HepG2 (cell line): Measurements from ENCODE around the gene ERBB4. TPM values are rescaled to one million over a fixed set of nuclear protein-coding genes. Genes with fewer than 3 reads are reported as not detected.

Experiments
- BHLHE40 ChIP-seq: IDR thresholded peaks from 2 replicates; pipeline ENCODE4 v1.6.1; 2011; ENCODE audit warnings: low read length, improper control_type of control experiment
- FOXC1 ChIP-seq: sonication (generic); formaldehyde crosslinking; IDR thresholded peaks from 2 replicates; pipeline ENCODE4 v1.8.0; 2022; ENCODE audit warnings: mild to moderate bottlenecking, missing genetic modification reagents, borderline replicate concordance
- SNAI1 ChIP-seq: sonication (generic); formaldehyde crosslinking; IDR thresholded peaks from 2 replicates; pipeline ENCODE4 v1.5.0; 2020; ENCODE audit warnings: mild to moderate bottlenecking, missing genetic modification reagents, borderline replicate concordance
- SPEN ChIP-seq: sonication (generic); formaldehyde crosslinking; IDR thresholded peaks from 2 replicates; pipeline ENCODE4 v1.5.1; 2020; ENCODE audit warnings: low read depth, mild to moderate bottlenecking, missing genetic modification reagents
- ZNF788 ChIP-seq: sonication (generic); formaldehyde crosslinking; IDR thresholded peaks from 2 replicates; pipeline ENCODE4 v1.5.0; 2020; ENCODE audit warnings: mild to moderate bottlenecking, missing genetic modification reagents, borderline replicate concordance
- polyA plus RNA-seq, 8 experiments: library from polyadenylated mRNA; depleted of rRNA in 3 of 8; stranded (reverse) in 7 of 8; unstranded in 1 of 8; fragments of >200 nt; fragmentation: Illumina TruSeq in 4 of 8; extraction: Trizol in 4 of 8; gene quantifications; 2 replicates each; pipeline versions ENCODE4 v1.2.1 to v1.2.3, GENCODE V29; 2011 to 2016; ENCODE audit warnings: low read depth in 4 of 8, missing spikeins in 1 of 8, mixed read lengths in 1 of 8; ENCODE audit not compliant: insufficient read depth in 1 of 8
- total RNA-seq, 5 experiments: library from RNA; depleted of rRNA; stranded (reverse); fragments of >200 nt; fragmentation: Illumina TruSeq; extraction: Trizol; gene quantifications; 2 replicates each; pipeline ENCODE4 v1.2.3, GENCODE V29; 2016; ENCODE audit warnings: low read depth in 1 of 5
- TF ChIP-seq, protein P1 (sequence below): sonication (generic); formaldehyde crosslinking; conservative IDR thresholded peaks from 2 replicates; pipeline ENCODE4 v1.8.0; 2022; ENCODE audit warnings: low read depth, missing genetic modification reagents
- TF ChIP-seq, protein P2 (sequence below): sonication (generic); formaldehyde crosslinking; IDR thresholded peaks from 2 replicates; pipeline ENCODE4 v1.4.0; 2020; ENCODE audit warnings: mild to moderate bottlenecking, missing genetic modification reagents, borderline replicate concordance
- TF ChIP-seq, protein P3 (sequence below), 2 experiments: fragments of 450-650 bp in 1 of 2; sonication (generic) in 1 of 2; formaldehyde crosslinking in 1 of 2; IDR thresholded peaks; 2 replicates each; pipeline versions ENCODE4 v1.6.1 to v1.8.0; 2016 to 2022; ENCODE audit warnings: antibody characterized with exemption in 1 of 2, mild to moderate bottlenecking in 1 of 2, missing genetic modification reagents in 1 of 2

Gene ERBB4
- total and polyA plus RNA-seq, 2 of the 13 experiments (the other 11 are each of a cell fraction or from before 2014, with no cell fraction given) = not detected

DNA sequence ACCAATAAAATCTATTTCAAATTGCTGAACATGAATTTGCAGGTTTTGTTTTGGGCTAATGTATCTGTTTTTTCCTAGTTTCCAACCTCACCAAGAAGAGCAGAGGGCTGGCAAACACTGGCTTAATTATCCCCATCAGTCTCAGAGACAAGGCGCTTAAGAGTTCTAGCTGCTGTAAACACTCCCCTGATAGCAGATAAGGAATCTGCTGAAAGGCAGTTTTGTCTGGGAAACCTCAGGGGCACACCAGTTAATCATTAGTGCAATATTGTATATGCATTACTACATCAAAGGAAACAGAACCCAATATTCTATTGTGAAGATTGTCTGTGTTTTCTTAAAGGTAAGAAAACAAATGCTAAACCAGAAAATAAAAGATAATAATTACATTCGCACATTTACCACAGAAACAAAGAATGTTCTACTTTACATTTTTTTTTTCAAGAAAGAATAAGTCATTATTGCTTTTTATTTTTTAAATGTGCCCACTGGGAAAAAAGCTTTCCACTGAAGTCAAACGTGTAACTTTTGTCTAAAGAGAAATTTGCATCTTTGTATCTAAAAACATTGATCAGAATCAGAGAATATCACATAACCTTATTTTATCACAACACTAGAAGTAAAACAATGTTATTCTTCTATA is 179.1 kb downstream of the ERBB4 start (continued):
- TF ChIP-seq, protein P1, sequence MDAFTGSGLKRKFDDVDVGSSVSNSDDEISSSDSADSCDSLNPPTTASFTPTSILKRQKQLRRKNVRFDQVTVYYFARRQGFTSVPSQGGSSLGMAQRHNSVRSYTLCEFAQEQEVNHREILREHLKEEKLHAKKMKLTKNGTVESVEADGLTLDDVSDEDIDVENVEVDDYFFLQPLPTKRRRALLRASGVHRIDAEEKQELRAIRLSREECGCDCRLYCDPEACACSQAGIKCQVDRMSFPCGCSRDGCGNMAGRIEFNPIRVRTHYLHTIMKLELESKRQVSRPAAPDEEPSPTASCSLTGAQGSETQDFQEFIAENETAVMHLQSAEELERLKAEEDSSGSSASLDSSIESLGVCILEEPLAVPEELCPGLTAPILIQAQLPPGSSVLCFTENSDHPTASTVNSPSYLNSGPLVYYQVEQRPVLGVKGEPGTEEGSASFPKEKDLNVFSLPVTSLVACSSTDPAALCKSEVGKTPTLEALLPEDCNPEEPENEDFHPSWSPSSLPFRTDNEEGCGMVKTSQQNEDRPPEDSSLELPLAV (CRISPR knock-in tag) = no peak
- no peak for TF ChIP-seq SPEN (CRISPR knock-in tag)
- no peak for TF ChIP-seq FOXC1 (CRISPR knock-in tag)
- no peak for TF ChIP-seq BHLHE40
- no peak for TF ChIP-seq SNAI1 (CRISPR knock-in tag)
- TF ChIP-seq, protein P2, sequence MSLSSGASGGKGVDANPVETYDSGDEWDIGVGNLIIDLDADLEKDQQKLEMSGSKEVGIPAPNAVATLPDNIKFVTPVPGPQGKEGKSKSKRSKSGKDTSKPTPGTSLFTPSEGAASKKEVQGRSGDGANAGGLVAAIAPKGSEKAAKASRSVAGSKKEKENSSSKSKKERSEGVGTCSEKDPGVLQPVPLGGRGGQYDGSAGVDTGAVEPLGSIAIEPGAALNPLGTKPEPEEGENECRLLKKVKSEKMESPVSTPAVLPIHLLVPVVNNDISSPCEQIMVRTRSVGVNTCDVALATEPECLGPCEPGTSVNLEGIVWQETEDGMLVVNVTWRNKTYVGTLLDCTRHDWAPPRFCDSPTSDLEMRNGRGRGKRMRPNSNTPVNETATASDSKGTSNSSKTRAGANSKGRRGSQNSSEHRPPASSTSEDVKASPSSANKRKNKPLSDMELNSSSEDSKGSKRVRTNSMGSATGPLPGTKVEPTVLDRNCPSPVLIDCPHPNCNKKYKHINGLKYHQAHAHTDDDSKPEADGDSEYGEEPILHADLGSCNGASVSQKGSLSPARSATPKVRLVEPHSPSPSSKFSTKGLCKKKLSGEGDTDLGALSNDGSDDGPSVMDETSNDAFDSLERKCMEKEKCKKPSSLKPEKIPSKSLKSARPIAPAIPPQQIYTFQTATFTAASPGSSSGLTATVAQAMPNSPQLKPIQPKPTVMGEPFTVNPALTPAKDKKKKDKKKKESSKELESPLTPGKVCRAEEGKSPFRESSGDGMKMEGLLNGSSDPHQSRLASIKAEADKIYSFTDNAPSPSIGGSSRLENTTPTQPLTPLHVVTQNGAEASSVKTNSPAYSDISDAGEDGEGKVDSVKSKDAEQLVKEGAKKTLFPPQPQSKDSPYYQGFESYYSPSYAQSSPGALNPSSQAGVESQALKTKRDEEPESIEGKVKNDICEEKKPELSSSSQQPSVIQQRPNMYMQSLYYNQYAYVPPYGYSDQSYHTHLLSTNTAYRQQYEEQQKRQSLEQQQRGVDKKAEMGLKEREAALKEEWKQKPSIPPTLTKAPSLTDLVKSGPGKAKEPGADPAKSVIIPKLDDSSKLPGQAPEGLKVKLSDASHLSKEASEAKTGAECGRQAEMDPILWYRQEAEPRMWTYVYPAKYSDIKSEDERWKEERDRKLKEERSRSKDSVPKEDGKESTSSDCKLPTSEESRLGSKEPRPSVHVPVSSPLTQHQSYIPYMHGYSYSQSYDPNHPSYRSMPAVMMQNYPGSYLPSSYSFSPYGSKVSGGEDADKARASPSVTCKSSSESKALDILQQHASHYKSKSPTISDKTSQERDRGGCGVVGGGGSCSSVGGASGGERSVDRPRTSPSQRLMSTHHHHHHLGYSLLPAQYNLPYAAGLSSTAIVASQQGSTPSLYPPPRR (CRISPR knock-in tag) = peak; percentile 45; the same call in 1 of the 2 replicates
- TF ChIP-seq, protein P3, sequence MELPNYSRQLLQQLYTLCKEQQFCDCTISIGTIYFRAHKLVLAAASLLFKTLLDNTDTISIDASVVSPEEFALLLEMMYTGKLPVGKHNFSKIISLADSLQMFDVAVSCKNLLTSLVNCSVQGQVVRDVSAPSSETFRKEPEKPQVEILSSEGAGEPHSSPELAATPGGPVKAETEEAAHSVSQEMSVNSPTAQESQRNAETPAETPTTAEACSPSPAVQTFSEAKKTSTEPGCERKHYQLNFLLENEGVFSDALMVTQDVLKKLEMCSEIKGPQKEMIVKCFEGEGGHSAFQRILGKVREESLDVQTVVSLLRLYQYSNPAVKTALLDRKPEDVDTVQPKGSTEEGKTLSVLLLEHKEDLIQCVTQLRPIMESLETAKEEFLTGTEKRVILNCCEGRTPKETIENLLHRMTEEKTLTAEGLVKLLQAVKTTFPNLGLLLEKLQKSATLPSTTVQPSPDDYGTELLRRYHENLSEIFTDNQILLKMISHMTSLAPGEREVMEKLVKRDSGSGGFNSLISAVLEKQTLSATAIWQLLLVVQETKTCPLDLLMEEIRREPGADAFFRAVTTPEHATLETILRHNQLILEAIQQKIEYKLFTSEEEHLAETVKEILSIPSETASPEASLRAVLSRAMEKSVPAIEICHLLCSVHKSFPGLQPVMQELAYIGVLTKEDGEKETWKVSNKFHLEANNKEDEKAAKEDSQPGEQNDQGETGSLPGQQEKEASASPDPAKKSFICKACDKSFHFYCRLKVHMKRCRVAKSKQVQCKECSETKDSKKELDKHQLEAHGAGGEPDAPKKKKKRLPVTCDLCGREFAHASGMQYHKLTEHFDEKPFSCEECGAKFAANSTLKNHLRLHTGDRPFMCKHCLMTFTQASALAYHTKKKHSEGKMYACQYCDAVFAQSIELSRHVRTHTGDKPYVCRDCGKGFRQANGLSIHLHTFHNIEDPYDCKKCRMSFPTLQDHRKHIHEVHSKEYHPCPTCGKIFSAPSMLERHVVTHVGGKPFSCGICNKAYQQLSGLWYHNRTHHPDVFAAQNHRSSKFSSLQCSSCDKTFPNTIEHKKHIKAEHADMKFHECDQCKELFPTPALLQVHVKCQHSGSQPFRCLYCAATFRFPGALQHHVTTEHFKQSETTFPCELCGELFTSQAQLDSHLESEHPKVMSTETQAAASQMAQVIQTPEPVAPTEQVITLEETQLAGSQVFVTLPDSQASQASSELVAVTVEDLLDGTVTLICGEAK (IDR thresholded peaks at IDR 0.05) = no peak
- TF ChIP-seq, protein P3 (CRISPR knock-in tag; IDR thresholded peaks at IDR 0.05) = no peak
- TF ChIP-seq ZNF788 = no peak
